Transverse colon (tissue), 4 donors: ENCODE results near the gene NHLRC4.

ENCODE experiments used
- CTCF ChIP-seq, 5 experiments: fragments of 200-600 bp in 3 of 5; fragments of 450-650 bp in 2 of 5; sonication (generic) in 3 of 5; IDR thresholded peaks; 1 replicate in 2 of 5; 2 replicates in 3 of 5; pipeline ENCODE4 v1.5.1; 2016 to 2017; ENCODE audit warnings: antibody characterized with exemption in 5 of 5, inconsistent platforms in 3 of 5, mild to moderate bottlenecking in 2 of 5, moderate library complexity in 1 of 5
- POLR2A ChIP-seq: fragments of 450-650 bp; IDR thresholded peaks from one replicate; pipeline ENCODE4 v1.6.1; 2016; ENCODE audit warnings: antibody characterized with exemption, mild to moderate bottlenecking, moderate library complexity
- POLR2AphosphoS5 ChIP-seq, 3 donors: sonication (generic); formaldehyde crosslinking; IDR thresholded peaks; one replicate each; pipeline ENCODE4 v1.6.1; 2016; ENCODE audit warnings: antibody characterized with exemption in 3 of 3

GRCh38 chr16:560701-561412, 5.9 kb upstream of the NHLRC4 start:
- TF ChIP-seq CTCF (IDR thresholded peaks at IDR 0.05) (no peak), POLR2A (no peak), POLR2AphosphoS5 (IDR thresholded peaks at IDR 0.05) (no peak)
